K562 (cell line): ENCODE data around the gene FN3K.

Source experiments
- CBX8 ChIP-seq: fragments of 200-600 bp; sonication (generic); IDR thresholded peaks from 2 replicates; pipeline ENCODE4 v1.6.1; 2012; ENCODE audit warnings: borderline replicate concordance, mixed run types, low read depth, mild to moderate bottlenecking, moderate library complexity, mixed read lengths, low read length, control low read depth, inconsistent platforms; ENCODE audit not compliant: poor library complexity, severe bottlenecking; ENCODE audit errors: extremely low read depth
- EHMT2 ChIP-seq: fragments of 450-650 bp; IDR thresholded peaks from 2 replicates; pipeline ENCODE4 v1.6.1; 2018; ENCODE audit warnings: antibody characterized with exemption
- HDAC2 ChIP-seq: fragments of 450-650 bp; IDR thresholded peaks from 2 replicates; pipeline ENCODE4 v1.6.1; 2016; ENCODE audit warnings: mild to moderate bottlenecking
- HDAC3 ChIP-seq: fragments of 450-650 bp; IDR thresholded peaks from 2 replicates; pipeline ENCODE4 v1.6.1; 2018; ENCODE audit warnings: borderline replicate concordance, mild to moderate bottlenecking, moderate library complexity; ENCODE audit not compliant: partially characterized antibody
- MAFF ChIP-seq: IDR thresholded peaks from 2 replicates; pipeline ENCODE4 v1.6.1; 2012; ENCODE audit warnings: low read length, improper control_type of control experiment
- MAFG ChIP-seq: fragments of 450-650 bp; conservative IDR thresholded peaks from 2 replicates; pipeline ENCODE4 v1.6.1; 2016; ENCODE audit warnings: missing genetic modification characterization, missing compliant biosample characterization
- PHTF2 ChIP-seq: fragments of 250-450 bp; sonication (Bioruptor Pico); IDR thresholded peaks from 2 replicates; pipeline ENCODE4 v1.5.0; 2021; ENCODE audit warnings: mild to moderate bottlenecking
- TF ChIP-seq, protein P1 (sequence below), 2 experiments: fragments of 450-650 bp; IDR thresholded peaks; 2 replicates each; pipeline ENCODE4 v1.6.1; 2016; ENCODE audit warnings: mild to moderate bottlenecking in 2 of 2, borderline replicate concordance in 1 of 2, low read depth in 1 of 2, moderate library complexity in 1 of 2
- TF ChIP-seq, protein P2 (sequence below), 3 experiments: IDR thresholded peaks in 2 of 3; conservative IDR thresholded peaks in 1 of 3; 2 replicates each; pipeline ENCODE4 v1.5.1; 2011 to 2012; ENCODE audit warnings: low read length in 3 of 3, mild to moderate bottlenecking in 3 of 3, control low read depth in 2 of 3, improper control_type of control experiment in 1 of 3, inconsistent platforms in 1 of 3, low read depth in 1 of 3, mixed read lengths in 1 of 3, moderate library complexity in 1 of 3; ENCODE audit not compliant: insufficient read depth in 2 of 3
- TF ChIP-seq, protein P3 (sequence below): sonication (generic); formaldehyde crosslinking; IDR thresholded peaks from 2 replicates; pipeline ENCODE4 v1.8.1; 2023; ENCODE audit warnings: mild to moderate bottlenecking, missing genetic modification reagents

DNA sequence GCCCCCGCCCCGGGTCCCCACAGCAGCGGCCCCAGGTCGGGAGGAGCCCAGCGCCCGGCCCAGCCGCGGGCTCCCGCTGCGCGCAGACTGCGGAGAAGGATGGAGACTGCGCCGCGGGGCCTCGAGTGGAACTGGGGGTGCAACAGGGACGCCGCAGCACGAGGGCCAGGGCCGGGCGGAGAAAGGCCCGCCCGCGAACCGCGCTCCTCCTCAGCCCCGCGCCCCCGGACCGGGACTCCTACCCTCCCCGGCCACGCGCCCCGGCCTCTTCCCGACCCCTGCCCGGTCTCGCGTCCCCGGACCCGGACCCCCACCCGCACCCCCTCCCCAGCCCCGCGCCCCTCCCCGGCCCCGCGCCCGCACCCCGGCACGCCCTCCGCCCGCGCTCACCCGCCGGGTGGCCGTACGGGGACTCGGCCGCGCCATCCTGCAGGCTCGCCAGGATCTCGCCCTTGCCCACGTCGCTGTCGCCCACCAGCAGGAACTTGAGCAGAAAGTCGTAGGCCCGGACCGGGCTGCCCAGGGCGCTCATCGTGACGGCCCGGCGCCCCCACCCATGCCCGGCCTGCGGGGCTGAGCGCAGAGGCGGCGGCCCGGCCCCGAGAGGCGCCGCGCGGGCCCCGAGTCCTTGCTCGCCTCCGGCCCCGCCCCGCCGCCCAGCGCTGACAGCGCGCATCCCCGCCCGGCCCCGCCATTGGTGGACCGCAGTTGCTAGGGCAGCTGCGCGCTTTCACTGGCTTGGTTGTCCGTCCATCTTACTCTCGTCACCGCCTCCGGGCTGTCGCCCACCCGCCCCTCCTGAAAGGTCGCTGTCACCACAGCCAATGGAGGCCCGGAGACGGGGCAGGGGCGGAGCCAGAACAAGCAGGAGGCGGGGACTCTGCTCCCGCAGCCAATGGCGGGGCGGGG lies 37.1 kb upstream of the FN3K start, which contains the start of gene RAB40B:
- TF ChIP-seq PHTF2 (CRISPR knock-in tag) = no peak
- TF ChIP-seq MAFF = no peak
- TF ChIP-seq, protein P1, sequence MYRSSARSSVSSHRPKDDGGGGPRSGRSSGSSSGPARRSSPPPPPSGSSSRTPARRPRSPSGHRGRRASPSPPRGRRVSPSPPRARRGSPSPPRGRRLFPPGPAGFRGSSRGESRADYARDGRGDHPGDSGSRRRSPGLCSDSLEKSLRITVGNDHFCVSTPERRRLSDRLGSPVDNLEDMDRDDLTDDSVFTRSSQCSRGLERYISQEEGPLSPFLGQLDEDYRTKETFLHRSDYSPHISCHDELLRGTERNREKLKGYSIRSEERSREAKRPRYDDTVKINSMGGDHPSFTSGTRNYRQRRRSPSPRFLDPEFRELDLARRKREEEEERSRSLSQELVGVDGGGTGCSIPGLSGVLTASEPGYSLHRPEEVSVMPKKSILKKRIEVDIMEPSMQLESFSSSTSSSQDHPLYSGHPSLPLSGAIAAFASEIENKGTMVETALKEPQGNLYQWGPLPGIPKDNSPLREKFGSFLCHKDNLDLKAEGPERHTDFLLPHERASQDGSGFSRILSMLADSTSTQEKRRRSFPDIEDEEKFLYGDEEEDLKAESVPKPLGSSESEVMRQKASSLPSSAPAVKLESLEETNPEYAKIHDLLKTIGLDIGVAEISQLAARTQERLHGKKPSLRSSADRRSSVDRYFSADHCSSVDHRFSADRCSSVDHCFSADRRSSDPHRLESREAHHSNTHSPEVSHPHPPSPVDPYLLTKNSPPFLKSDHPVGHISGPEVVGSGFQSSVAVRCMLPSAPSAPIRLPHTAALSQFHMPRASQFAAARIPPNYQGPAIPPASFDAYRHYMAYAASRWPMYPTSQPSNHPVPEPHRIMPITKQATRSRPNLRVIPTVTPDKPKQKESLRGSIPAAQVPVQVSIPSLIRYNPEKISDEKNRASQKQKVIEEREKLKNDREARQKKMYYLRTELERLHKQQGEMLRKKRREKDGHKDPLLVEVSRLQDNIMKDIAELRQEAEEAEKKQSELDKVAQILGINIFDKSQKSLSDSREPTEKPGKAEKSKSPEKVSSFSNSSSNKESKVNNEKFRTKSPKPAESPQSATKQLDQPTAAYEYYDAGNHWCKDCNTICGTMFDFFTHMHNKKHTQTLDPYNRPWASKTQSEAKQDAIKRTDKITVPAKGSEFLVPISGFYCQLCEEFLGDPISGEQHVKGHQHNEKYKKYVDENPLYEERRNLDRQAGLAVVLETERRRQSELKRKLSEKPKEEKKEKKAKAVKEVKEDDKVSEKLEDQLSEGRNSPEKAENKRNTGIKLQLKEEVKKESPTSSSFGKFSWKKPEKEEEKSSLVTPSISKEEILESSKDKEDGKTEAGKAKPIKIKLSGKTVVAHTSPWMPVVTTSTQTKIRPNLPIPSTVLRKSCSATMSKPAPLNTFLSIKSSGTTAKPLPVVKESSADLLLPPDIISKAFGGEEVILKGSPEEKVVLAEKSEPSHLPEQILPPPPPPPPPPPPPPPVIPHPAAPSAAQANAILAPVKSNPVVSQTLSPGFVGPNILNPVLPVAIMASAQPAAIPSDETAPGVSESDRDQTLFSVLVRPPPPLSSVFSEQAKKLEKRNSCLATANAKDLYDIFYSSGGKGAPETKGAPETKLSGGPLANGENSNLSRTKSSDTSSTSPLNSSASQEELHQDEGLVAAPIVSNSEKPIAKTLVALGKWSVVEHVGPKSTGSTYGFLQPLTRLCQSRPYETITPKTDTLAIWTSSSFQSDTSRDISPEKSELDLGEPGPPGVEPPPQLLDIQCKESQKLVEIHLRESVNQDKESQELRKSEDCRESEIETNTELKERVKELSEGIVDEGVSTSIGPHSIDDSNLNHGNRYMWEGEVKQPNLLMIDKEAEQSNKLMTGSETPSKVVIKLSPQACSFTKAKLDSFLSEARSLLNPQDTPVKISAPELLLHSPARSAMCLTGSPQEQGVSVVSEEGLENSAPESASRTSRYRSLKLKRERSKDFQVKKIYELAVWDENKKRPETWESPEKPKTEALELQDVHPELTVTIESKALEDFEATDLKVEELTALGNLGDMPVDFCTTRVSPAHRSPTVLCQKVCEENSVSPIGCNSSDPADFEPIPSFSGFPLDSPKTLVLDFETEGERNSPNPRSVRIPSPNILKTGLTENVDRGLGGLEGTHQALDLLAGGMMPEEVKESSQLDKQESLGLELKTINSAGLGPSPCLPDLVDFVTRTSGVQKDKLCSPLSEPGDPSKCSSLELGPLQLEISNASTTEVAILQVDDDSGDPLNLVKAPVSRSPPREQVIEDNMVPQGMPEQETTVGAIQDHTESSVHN (IDR thresholded peaks at IDR 0.05; ENCODE audit: borderline replicate concordance in 1 of 2, low read depth in 1 of 2) = no peak
- TF ChIP-seq, protein P2, sequence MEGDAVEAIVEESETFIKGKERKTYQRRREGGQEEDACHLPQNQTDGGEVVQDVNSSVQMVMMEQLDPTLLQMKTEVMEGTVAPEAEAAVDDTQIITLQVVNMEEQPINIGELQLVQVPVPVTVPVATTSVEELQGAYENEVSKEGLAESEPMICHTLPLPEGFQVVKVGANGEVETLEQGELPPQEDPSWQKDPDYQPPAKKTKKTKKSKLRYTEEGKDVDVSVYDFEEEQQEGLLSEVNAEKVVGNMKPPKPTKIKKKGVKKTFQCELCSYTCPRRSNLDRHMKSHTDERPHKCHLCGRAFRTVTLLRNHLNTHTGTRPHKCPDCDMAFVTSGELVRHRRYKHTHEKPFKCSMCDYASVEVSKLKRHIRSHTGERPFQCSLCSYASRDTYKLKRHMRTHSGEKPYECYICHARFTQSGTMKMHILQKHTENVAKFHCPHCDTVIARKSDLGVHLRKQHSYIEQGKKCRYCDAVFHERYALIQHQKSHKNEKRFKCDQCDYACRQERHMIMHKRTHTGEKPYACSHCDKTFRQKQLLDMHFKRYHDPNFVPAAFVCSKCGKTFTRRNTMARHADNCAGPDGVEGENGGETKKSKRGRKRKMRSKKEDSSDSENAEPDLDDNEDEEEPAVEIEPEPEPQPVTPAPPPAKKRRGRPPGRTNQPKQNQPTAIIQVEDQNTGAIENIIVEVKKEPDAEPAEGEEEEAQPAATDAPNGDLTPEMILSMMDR (IDR thresholded peaks at IDR 0.05 in 2 of 3, conservative IDR thresholded peaks at IDR 0.05 in 1 of 3; ENCODE audit: insufficient read depth in 2 of 3, low read depth in 1 of 3, low read length in 3 of 3) = no peak
- TF ChIP-seq HDAC3 = no peak
- TF ChIP-seq, protein P3, sequence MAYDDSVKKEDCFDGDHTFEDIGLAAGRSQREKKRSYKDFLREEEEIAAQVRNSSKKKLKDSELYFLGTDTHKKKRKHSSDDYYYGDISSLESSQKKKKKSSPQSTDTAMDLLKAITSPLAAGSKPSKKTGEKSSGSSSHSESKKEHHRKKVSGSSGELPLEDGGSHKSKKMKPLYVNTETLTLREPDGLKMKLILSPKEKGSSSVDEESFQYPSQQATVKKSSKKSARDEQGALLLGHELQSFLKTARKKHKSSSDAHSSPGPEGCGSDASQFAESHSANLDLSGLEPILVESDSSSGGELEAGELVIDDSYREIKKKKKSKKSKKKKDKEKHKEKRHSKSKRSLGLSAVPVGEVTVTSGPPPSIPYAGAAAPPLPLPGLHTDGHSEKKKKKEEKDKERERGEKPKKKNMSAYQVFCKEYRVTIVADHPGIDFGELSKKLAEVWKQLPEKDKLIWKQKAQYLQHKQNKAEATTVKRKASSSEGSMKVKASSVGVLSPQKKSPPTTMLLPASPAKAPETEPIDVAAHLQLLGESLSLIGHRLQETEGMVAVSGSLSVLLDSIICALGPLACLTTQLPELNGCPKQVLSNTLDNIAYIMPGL = no peak
- no peak for TF ChIP-seq EHMT2
- TF ChIP-seq HDAC2 = no peak
- TF ChIP-seq MAFG = no peak
- TF ChIP-seq CBX8 = no peak
